ENCODE data around the gene LBHD2. TPM values are rescaled to one million over a fixed set of nuclear protein-coding genes. Genes with fewer than 3 reads are reported as not detected.

The LBHD2 gene
- total and polyA plus RNA-seq, 8 donors = not detected

DNA sequence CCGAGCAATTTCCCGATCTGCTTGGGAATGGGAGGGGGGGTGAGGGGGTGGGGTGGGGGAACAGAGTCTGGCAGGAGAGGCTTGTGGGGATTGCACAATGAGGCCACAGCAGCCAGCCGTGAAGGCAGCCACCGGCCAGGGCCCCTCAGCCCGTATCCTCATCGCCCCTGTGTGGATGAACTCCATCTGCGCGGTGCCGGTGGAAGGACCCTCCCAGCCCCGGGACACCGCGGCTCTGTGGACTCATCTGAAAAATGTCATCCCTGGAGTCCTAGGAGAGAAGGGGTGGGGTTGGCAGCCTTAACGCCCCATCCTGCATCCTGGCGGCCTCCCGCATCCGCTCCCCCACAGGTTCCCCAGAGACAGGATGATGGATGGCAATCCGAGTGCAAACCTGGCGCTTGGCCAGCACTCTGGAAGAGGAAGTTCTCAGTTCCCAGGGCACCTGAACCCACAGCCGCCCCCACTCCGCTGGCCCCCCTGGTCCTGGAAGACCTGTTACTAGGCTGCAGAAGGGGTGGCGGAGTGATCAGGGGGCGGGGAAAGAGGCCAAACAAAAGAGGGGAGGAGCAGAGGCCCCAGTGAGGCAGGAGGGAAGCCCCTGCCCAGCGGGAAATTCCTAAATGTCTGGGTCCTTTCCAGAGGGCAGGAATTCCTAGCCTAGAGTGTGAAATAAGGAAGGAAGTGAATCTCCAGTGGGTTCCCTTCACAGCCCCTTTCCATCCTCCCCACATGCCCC is 38.0 kb downstream of the LBHD2 start:
- H3K27ac ChIP-seq = peak overlapping the region; percentile 83 to 96 (median 87)
- H3K27me3 ChIP-seq = peaks cover 0 to 34% (median 13%) of the 10 kb centered on the region in 3 donors
- no peaks in the 10 kb centered on the region for H3K9me3 ChIP-seq
- peaks cover 55 to 95% (median 79%) of the 10 kb centered on the region in 4 donors for H3K4me1 ChIP-seq
- WGBS, 5 donors = 8 to 20% (median 13%) methylated on average over 20 to 23 of the region's 23 CpGs
- intact Hi-C loops (cut with DNase I; ENCODE audit: low total_unique reads) = no loop called here
- TF ChIP-seq EP300 (IDR thresholded peaks at IDR 0.05) = no peak
- TF ChIP-seq POLR2AphosphoS5 (IDR thresholded peaks at IDR 0.05) = peak in 1 of 3 donors; percentile 16
- no peaks in the 10 kb centered on the region for H3K36me3 ChIP-seq
- H3K4me3 ChIP-seq = peak overlapping the region; percentile 51 to 66 (median 56)
- DNase-seq = peak; percentile 81 to 96

GRCh38 chr14:103122585-103122946 is 38.6 kb downstream of the LBHD2 start:
- Histone ChIP-seq H3K36me3 (peaks cover 0 to 3% (median 1%) of the 10 kb centered on the region in 4 donors), H3K9me3 (no peaks in the 10 kb centered on the region), H3K27ac (peak overlapping the region; percentile 83 to 96 (median 87)), H3K4me1 (peaks cover 59 to 94% (median 82%) of the 10 kb centered on the region in 4 donors), H3K27me3 (peaks cover 0 to 34% (median 13%) of the 10 kb centered on the region in 3 donors), H3K4me3 (peak overlapping the region; percentile 51 to 66 (median 56))
- 32 to 53% (median 41%) methylated on average over 13 to 15 of the region's 15 CpGs for WGBS, 5 donors
- intact Hi-C loops (cut with DNase I; ENCODE audit: low total_unique reads) = no loop called here
- DNase-seq = no peak
- TF ChIP-seq EP300 (IDR thresholded peaks at IDR 0.05) (no peak), POLR2A (IDR thresholded peaks at IDR 0.05) (no peak), CTCF (IDR thresholded peaks at IDR 0.05) (no peak), POLR2AphosphoS5 (IDR thresholded peaks at IDR 0.05) (no peak)

DNA sequence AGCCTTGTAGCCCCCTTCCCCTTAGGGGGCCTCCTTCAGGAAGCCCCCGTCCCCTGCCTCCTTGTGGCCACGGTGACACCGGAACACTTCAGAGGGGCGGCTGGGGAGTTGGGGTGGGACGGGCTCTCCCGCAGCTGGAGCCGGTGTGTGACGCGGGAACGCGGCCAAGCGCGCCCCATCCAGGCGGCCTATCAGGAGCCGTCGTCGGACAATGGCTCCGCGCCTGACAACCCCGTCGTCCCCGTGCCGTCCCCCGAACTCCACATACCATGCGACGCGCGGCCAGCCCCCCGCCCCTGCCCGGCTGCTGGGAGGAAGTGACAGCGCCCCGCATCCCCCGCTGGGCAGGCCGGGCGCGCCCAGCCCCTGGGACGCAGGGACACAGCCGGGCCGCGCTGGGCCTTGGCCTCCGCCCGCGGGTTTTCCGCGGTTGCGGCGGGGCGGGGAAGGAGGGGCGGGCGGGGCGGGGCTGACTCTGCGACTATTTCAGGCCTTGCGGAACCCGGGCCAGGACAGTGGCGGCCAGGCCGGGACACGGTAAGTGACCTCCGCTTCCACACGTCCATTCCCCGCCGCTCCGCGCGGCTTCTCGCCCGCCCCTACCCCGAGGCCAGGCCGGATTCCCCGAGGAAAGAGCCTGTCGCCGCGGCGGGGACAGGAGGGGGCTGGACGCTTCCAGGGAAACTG is 39.1 kb downstream of the LBHD2 start, which contains the start of gene TNFAIP2:
Gene TNFAIP2 (plus strand): TSS at position 515 of the 687 bp plus-strand sequence. CDS start 2,997 bp downstream, outside the sequence.
- DNase-seq = peak in 1 of 2 donors; percentile 80

More for the DNA sequence above, 39.1 kb downstream of the LBHD2 start, which contains the start of gene TNFAIP2:
- Histone ChIP-seq H3K27ac (peak within 1 kb of the TSS; percentile 83 to 96 (median 87)), H3K4me3 (peak within 1 kb of the TSS; percentile 51 to 66 (median 56)), H3K36me3 (peaks cover 0 to 8% (median 3%) of the 10 kb centered on the region in 4 donors), H3K4me1 (peaks cover 62 to 94% (median 87%) of the 10 kb centered on the region in 4 donors), H3K9me3 (no peaks in the 10 kb centered on the region), H3K27me3 (peaks cover 0 to 34% (median 13%) of the 10 kb centered on the region in 3 donors)
- intact Hi-C loops (cut with DNase I; ENCODE audit: low total_unique reads) = no loop called here
- 1 to 4% (median 1%) methylated on average over 34 to 74 of the region's 74 CpGs for WGBS, 5 donors
- no peak for TF ChIP-seq CTCF (IDR thresholded peaks at IDR 0.05)
- TF ChIP-seq POLR2AphosphoS5 (IDR thresholded peaks at IDR 0.05) = peak in 2 of 3 donors; percentile 49 to 73
- no peak for TF ChIP-seq POLR2A (IDR thresholded peaks at IDR 0.05)
- no peak for TF ChIP-seq EP300 (IDR thresholded peaks at IDR 0.05)
